ENCODE results near the gene TTYH2. TPM values are rescaled to one million over a fixed set of nuclear protein-coding genes. Genes with fewer than 3 reads are reported as not detected.

TTYH2 gene
- polyA plus RNA-seq, 1 donor from 2014 or later = 2.5 TPM

DNA sequence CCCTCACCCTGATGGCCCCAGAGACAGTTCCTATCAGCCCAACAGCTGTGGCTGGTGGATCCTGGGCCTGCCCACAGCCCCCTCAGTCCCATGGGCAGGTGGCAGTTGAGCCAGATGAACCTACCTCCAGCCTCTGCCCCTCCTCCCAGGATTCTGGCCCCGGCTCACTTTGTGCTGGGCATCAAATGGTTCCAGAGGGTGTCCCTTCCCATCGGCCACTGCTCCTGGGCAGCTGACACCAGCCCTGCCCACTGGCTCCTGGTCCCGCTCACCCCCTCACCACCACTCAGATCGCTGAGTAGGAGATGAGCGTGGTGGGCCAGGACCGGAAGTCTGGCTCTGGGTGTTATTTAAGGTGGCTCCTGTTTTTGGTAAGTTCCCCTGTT, 2.0 kb downstream of the TTYH2 start:
- Histone ChIP-seq H3K4me2 (ENCODE audit: low read length) (no peak overlapping the region), H3K36me3 (ENCODE audit: insufficient read depth, low read length) (no peaks in the 10 kb centered on the region), H3F3A (ENCODE audit: insufficient read depth, low read length, poor library complexity, severe bottlenecking) (no peaks in the 10 kb centered on the region), H3K4me3 (ENCODE audit: low read length) (no peak overlapping the region), H4K20me1 (ENCODE audit: insufficient read depth) (no peaks in the 10 kb centered on the region), H3K27ac (ENCODE audit: low read length) (no peak overlapping the region), H3K27me3 (ENCODE audit: insufficient read depth, low read depth, low read length) (peaks cover 32% of the 10 kb centered on the region), H3K9me2 (ENCODE audit: insufficient read depth, low read length) (no peaks in the 10 kb centered on the region), H3K9ac (ENCODE audit: low read length) (no peak overlapping the region), H2AFZ (ENCODE audit: low read depth, low read length) (no peak overlapping the region), H3K79me2 (replicated peaks; ENCODE audit: insufficient read depth, low read length) (no peaks in the 10 kb centered on the region), H3K9me3 (ENCODE audit: low read length) (no peaks in the 10 kb centered on the region)
- TF ChIP-seq TAF1 (IDR thresholded peaks at IDR 0.05; ENCODE audit: low read depth) = no peak
- TF ChIP-seq, protein P1, sequence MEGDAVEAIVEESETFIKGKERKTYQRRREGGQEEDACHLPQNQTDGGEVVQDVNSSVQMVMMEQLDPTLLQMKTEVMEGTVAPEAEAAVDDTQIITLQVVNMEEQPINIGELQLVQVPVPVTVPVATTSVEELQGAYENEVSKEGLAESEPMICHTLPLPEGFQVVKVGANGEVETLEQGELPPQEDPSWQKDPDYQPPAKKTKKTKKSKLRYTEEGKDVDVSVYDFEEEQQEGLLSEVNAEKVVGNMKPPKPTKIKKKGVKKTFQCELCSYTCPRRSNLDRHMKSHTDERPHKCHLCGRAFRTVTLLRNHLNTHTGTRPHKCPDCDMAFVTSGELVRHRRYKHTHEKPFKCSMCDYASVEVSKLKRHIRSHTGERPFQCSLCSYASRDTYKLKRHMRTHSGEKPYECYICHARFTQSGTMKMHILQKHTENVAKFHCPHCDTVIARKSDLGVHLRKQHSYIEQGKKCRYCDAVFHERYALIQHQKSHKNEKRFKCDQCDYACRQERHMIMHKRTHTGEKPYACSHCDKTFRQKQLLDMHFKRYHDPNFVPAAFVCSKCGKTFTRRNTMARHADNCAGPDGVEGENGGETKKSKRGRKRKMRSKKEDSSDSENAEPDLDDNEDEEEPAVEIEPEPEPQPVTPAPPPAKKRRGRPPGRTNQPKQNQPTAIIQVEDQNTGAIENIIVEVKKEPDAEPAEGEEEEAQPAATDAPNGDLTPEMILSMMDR (IDR thresholded peaks at IDR 0.05; ENCODE audit: poor library complexity, severe bottlenecking) = no peak
- no peak for TF ChIP-seq RAD21 (conservative IDR thresholded peaks at IDR 0.05)
- TF ChIP-seq, protein P2, sequence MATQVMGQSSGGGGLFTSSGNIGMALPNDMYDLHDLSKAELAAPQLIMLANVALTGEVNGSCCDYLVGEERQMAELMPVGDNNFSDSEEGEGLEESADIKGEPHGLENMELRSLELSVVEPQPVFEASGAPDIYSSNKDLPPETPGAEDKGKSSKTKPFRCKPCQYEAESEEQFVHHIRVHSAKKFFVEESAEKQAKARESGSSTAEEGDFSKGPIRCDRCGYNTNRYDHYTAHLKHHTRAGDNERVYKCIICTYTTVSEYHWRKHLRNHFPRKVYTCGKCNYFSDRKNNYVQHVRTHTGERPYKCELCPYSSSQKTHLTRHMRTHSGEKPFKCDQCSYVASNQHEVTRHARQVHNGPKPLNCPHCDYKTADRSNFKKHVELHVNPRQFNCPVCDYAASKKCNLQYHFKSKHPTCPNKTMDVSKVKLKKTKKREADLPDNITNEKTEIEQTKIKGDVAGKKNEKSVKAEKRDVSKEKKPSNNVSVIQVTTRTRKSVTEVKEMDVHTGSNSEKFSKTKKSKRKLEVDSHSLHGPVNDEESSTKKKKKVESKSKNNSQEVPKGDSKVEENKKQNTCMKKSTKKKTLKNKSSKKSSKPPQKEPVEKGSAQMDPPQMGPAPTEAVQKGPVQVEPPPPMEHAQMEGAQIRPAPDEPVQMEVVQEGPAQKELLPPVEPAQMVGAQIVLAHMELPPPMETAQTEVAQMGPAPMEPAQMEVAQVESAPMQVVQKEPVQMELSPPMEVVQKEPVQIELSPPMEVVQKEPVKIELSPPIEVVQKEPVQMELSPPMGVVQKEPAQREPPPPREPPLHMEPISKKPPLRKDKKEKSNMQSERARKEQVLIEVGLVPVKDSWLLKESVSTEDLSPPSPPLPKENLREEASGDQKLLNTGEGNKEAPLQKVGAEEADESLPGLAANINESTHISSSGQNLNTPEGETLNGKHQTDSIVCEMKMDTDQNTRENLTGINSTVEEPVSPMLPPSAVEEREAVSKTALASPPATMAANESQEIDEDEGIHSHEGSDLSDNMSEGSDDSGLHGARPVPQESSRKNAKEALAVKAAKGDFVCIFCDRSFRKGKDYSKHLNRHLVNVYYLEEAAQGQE (IDR thresholded peaks at IDR 0.05; ENCODE audit: borderline replicate concordance) = no peak
- TF ChIP-seq POLR2AphosphoS5 (IDR thresholded peaks at IDR 0.05) = no peak
- TF ChIP-seq SMC3 (conservative IDR thresholded peaks at IDR 0.05; ENCODE audit: poor library complexity) = no peak
- no peak for TF ChIP-seq EP300 (conservative IDR thresholded peaks at IDR 0.05; ENCODE audit: poor library complexity, severe bottlenecking)
- no peak for TF ChIP-seq MXI1 (conservative IDR thresholded peaks at IDR 0.05; ENCODE audit: poor library complexity, severe bottlenecking)
- no peak for TF ChIP-seq EZH2 (IDR thresholded peaks at IDR 0.05; ENCODE audit: borderline replicate concordance, insufficient read depth, low read length, poor library complexity, severe bottlenecking)

DNA sequence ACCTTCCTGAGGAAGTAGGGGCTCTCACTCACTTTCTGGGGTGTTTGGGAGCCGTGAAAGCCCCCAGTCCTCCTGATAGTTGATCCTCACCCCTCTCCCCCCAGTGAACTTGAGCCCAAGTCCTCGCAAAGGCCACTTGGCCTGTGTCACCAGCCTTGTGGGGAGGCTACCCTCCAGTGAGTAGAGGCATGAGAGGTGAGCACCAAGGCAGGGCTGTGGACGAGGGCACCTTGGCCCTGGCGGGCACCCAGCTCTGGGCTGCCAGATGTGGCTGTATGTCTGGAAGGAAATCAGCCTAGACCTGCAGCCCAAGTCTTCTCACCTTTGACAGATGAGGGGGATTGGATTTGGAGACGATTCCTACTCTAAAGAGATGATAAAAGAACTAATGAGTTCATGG, 3.1 kb downstream of the TTYH2 start:
- Histone ChIP-seq H3K9ac (ENCODE audit: low read length) (no peak overlapping the region), H2AFZ (ENCODE audit: low read depth, low read length) (no peak overlapping the region)

More for the DNA sequence above, 3.1 kb downstream of the TTYH2 start:
- Histone ChIP-seq H3K79me2 (replicated peaks; ENCODE audit: insufficient read depth, low read length) (no peaks in the 10 kb centered on the region), H3F3A (ENCODE audit: insufficient read depth, low read length, poor library complexity, severe bottlenecking) (no peaks in the 10 kb centered on the region), H4K20me1 (ENCODE audit: insufficient read depth) (no peaks in the 10 kb centered on the region), H3K9me3 (ENCODE audit: low read length) (no peaks in the 10 kb centered on the region), H3K27ac (ENCODE audit: low read length) (no peak overlapping the region), H3K4me2 (ENCODE audit: low read length) (no peak overlapping the region), H3K27me3 (ENCODE audit: insufficient read depth, low read depth, low read length) (peaks cover 32% of the 10 kb centered on the region), H3K36me3 (ENCODE audit: insufficient read depth, low read length) (no peaks in the 10 kb centered on the region), H3K9me2 (ENCODE audit: insufficient read depth, low read length) (no peaks in the 10 kb centered on the region), H3K4me3 (ENCODE audit: low read length) (no peak overlapping the region)
- TF ChIP-seq, protein P1 (IDR thresholded peaks at IDR 0.05; ENCODE audit: poor library complexity, severe bottlenecking) = no peak
- TF ChIP-seq POLR2AphosphoS5 (IDR thresholded peaks at IDR 0.05) (no peak), EZH2 (IDR thresholded peaks at IDR 0.05; ENCODE audit: borderline replicate concordance, insufficient read depth, low read length, poor library complexity, severe bottlenecking) (no peak), RAD21 (conservative IDR thresholded peaks at IDR 0.05) (no peak), SMC3 (conservative IDR thresholded peaks at IDR 0.05; ENCODE audit: poor library complexity) (no peak), EP300 (conservative IDR thresholded peaks at IDR 0.05; ENCODE audit: poor library complexity, severe bottlenecking) (no peak), MXI1 (conservative IDR thresholded peaks at IDR 0.05; ENCODE audit: poor library complexity, severe bottlenecking) (no peak), TAF1 (IDR thresholded peaks at IDR 0.05; ENCODE audit: low read depth) (no peak)
- TF ChIP-seq, protein P2 (IDR thresholded peaks at IDR 0.05; ENCODE audit: borderline replicate concordance) = no peak
